Pulmonary artery endothelial cell (primary cell): ENCODE results near the gene RASGEF1C. TPM values are rescaled to one million over a fixed set of nuclear protein-coding genes. Genes with fewer than 3 reads are reported as not detected.
"Not testable (repeated sequence)": the region's sequence is repeated elsewhere in the genome, so short reads cannot be mapped to it uniquely, and the experiment has no call there.

ENCODE experiments used
- DNase-seq: peaks from one replicate; pipeline ENCODE4 v3.0.0-alpha.2; 2011; ENCODE audit warnings: low read depth, low spot score
- total RNA-seq: library from RNA; depleted of rRNA; stranded (reverse); fragments of >200 nt; gene quantifications from 2 replicates; pipeline ENCODE4 v1.2.3, GENCODE V29; 2014

The RASGEF1C gene
- total RNA-seq, 1 donor from 2014 or later, result not detected

DNA sequence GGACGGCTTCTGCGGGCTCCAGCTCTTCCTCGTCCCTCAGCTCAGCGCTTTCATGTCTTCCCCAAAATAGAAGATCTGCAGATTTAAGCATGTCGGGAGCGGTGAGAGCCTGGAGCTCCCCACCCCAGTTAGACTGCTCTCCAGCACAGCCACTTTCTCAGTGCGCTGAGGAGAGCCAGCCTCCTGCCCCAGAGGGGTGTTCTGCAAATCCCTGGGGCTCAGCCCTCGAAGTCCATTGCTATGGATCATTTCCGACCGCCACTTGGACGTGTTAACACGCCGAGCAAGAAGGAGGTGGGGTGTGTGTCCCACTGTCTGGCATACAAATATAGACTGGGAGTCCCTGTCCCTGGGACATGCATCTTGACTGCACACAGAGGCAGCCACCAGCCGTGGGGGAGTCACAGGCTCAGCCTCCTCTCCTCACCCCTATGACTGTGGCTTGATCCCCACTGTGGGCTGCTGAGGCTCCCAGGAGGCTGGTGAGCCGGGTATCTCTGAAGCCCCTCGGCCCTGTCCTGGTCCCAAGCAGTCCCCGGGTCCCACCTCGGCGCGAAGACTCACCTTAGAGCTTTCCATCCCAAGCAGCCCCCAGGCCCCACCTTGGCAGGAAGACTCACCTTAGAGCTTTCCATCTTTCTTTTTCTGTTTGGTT lies 107.4 kb downstream of the RASGEF1C start:
- no peak for DNase-seq

DNA sequence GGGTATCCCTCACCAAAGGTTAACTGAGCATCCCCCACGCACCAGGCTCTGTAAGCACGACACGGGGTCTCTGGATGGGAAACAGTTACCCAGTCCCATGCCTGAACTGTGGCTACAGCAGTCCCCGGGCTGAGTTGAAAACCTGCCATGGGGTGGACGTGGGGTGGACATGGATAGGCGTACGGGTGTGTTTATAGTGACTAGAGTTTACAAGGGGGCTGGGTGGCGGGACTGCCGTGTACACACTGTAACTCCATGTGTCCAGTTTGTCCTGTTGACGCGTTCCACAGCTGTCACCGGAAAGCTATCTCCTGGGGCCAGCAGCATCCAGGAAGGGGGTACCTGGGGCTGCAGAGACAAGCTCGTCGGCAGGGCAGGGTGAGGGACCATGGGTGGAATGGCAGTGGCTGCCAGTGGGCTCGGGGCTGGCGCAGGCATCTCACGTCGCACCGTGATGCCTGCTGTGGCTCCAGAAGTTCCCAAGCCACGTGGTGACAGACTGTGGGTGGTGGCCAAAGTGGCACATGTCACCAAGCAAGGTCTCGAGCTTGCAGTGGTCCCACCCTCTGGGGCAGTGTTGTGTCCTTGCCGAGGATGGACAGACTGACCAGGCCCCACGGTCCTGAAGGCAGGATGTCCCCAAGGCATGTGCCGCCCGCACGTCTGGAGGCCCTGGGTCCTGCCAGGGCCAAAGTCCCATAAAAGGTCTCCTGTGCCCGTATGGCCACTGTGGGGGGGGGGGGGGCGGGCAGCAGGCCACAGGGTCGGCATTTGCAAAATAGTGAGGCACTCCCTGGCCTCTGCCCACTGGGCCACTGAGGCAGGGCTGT lies 108.2 kb downstream of the RASGEF1C start:
- DNase-seq, result no peak

GRCh38 chr5:180099733-180100611 lies 109.0 kb downstream of the RASGEF1C start:
- no peak for DNase-seq

- no peak for DNase-seq
Observed at GRCh38 chr5:180098991-180099732, 109.8 kb downstream of the RASGEF1C start.

- DNase-seq, result no peak
Observed at GRCh38 chr5:180098526-180098925, 110.5 kb downstream of the RASGEF1C start.

DNA sequence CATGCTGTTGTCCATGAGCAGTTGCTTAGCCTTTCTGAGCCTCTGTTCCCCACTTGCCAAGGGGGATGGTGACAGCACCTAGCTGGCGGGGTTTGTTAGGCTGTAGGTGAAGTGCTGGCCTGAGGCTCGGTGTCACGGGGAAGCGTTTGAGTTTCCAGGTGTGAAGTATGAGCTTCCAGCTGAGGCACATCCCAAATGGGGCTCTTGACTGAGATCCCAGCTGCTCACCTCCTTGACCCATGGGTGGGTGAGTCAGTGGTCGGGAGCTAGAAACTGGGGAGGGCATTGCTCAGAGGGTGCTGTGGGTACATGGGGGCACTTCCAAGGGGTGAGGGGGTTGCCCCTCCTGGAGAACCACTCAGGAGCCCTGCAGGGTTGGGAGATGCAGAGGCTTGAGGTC lies 111.1 kb downstream of the RASGEF1C start:
- no peak for DNase-seq

DNA sequence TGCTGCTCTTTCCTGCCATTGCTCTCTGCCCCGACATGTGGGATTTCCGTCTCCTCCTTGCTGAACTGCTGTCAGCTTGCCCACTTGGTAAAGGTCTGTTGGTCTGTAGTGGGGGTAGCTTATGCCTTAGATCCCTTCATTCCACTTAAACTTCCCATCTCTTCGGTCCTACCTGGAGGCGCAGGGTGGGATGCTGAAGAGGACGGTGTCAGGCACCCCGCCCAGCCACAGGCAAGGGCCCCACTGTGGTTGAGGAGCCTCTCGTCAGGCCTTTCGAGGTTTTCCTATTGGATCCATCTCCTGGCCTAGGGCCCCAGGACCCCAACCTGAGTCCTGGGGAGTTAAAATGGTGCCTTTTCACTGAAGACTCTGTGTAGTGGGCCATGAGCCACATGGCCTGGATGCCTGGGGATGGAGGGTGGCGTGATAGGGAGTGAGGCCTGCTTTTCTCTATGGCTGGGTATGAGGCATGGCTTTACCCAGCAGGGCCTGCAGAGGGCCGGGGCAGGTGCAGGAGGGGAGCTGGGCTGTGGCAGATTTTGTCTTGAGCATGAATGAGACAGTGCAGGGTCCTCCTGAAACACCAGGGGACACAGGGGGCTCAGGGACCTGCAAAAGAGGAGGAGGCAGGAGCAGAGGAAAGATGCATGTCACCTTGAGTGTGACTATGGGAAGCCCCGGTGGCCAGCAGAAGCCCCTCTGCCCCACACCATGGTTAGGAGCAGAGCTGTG lies 111.7 kb downstream of the RASGEF1C start:
- DNase-seq, result no peak

- no peak for DNase-seq
Observed at GRCh38 chr5:180096616-180097015, 112.4 kb downstream of the RASGEF1C start.

DNA sequence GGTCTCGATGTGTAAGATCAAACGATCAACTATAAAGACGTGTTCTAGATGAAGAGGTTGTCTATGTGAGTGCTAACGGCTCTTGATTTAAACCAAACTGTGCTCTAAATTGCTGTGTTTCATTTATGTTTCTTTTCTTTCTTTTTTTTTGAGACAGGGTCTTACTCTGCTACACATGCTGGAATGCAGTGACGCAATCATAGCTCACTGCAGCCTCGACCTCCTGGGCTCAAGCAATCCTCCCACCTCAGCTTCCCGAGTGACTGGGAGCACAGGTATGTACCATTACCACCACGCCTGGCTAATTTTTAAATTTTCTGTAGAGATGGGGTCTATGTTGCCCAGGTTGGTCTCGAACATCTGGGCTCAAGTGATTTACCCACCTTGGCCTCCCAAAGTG lies 113.5 kb downstream of the RASGEF1C start:
- DNase-seq, result no peak

GRCh38 chr5:180093651-180094382 lies 115.2 kb downstream of the RASGEF1C start:
- no peak for DNase-seq

DNA sequence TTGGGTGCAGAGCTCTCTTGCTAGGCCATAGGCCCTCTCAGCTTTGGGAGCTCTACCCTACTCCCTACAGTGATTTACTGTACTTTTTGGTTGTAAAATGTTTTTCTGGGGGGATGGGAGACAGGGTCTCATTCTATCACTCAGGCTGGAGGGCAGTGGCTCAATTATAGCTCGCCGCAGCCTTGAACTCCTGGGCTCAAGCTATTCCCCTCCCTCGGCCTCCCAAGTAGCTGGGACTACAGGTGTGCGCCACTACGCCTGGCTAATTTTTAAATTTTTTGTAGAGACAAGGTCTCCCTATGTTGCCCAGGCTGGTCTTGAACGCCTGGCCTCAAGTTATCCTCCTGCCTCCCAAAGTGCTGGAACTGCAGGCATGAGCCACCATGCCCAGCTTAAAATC lies 115.8 kb downstream of the RASGEF1C start:
- no peak for DNase-seq

GRCh38 chr5:180090769-180091546 lies 118.1 kb downstream of the RASGEF1C start:
- no peak for DNase-seq

GRCh38 chr5:180090098-180090768 lies 118.8 kb downstream of the RASGEF1C start:
- peak; percentile 29 for DNase-seq

- not testable (repeated sequence) for DNase-seq
Observed at GRCh38 chr5:180089628-180090027, 119.4 kb downstream of the RASGEF1C start.

- DNase-seq, result no peak
Observed at GRCh38 chr5:180088561-180088960, 120.5 kb downstream of the RASGEF1C start.

DNA sequence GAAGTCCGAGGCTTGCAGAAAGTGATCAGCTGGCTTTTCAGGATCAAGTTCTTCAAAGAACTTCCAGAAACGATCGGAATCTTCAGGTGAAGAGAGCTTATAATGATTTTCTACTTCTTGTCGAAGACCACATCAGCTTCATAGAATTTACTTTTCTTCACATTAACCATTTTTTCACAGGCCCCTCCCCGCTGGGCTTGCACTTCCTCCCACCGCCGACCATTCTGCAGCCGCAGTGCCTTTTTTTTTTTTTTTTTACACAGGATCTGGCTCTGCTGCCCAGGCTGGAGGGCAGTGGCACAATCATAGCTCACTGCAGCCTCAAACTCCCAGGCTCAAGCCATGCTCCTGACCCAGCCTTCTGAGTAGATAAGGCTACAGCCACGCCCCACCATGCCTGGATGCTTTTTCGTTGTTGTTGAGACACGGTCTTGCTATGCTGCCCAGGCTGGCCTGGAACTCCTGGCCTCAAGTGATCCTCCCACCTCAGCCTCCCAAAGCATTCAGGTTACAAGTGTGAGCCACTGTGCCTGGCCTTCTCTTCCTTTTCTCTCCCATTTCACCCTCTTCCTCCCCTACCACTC lies 122.1 kb downstream of the RASGEF1C start:
- DNase-seq, result no peak

- DNase-seq, result no peak
Observed at GRCh38 chr5:180085837-180086236, 123.2 kb downstream of the RASGEF1C start.
